Head of caudate nucleus (tissue), 42 donors: ENCODE measurements around the gene ITGA2.

Source experiments
- DNase-seq, 42 donors: peaks; one replicate each; pipeline versions ENCODE4 v3.0.0 to v3.0.0-alpha.2; 2020 to 2021; ENCODE audit warnings: mixed read lengths in 7 of 42
- intact Hi-C: fragments of 100-400 bp; cut with DNase I; formaldehyde crosslinking; loops from one replicate; pipeline ENCODE4 v1.15.0; 2022

The ITGA2 gene

DNA sequence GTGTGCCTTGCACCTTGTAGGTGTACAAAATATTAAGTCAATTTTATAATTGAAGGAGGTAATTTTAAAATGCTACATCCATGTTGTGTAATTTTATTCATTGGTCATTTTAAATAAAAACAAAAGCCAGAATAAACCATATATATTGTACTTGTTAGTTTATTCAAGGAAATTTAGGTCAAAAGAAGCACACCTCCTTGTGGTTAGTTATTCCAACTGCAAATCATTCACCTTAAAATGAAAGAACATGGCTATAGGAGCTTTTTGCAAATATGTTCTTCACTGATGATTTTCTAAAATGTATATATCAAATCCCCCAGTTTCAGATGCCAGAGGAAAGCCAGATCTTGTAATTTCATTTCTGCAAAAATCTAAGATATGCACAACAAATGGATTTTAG, 125.8 kb downstream of the ITGA2 start:
- intact Hi-C loops = no loop called here
- no peak for DNase-seq

DNA sequence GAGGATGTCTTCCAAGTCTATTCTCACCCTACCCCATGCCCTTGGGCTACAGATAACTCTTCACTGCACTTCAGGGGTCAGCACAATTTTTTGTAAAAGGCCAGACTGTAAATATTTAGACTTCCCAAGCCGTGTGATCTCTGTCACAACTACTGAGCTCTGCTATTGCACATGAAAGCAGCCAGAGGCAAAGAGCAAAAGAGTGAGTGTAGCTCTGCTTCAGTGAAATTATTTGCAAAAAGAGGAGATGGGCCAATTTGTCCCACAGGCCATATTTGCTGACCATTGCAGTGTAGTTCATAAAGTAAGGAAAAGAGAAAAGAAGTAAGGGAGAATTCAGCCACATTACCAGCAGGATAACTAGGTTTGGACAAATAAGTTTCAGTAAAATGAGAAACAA, 127.4 kb downstream of the ITGA2 start:
- no peak for DNase-seq
- intact Hi-C loops = no loop called here

DNA sequence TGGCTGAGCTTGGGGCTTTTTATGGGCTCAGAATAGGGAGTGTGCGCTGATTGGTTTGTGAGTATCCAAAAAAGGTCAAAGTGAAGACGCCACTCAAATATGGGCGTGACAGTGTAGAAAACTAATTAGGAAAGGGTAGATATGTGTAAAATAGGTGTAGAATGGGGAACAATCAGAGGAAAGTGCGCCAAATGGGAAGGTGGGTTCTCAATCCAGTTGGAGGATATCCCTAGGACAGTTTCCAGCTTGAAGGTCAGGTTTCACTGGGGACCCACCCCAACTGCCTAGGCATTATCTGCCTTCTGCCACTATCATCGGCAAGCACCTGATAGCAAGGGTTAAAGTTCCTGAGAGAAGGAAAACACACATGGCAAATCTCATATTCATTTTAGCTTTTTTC, 129.7 kb downstream of the ITGA2 start:
- intact Hi-C loops = no loop called here

DNA sequence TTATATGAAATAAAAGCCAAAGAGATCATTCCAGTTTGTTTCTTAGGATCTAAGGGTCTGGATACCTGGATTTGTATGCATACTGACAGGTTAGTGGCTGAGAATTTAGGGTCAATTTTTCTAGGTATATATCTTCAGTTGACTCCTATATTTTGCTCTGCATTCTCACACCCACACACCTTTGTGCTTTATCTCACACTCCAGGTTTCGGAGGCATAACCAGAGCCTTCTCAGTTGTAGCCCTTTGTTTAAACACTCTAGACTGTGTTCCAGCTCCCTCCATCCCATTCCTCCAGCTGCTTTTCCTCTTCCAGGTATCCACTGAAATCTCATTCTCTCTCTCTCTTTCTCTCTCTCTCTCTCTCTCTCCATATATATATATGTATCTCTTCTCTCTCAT, 131.0 kb downstream of the ITGA2 start:
- intact Hi-C loops = no loop called here
- no peak for DNase-seq

More for the DNA sequence above, 129.7 kb downstream of the ITGA2 start:
- no peak for DNase-seq

DNA sequence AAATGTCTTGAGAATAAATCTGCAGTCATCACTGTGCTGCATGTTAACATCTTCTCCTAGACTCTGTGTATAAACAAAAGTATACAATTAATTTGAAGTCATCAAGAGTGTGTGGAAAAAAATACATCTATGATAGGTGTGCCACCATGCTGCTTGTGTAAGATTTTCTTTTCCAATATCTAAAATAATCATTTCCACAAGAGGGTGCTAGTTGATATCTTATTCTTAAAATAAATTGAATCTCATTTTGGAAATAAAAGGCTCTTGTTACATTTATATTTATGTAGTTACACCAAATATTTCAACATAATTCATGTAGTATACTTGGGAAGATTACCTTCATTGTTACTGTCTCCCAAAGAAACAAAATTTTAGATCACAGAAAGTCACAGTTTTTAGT, 134.6 kb downstream of the ITGA2 start:
- no peak for DNase-seq
- intact Hi-C loops = no loop called here

DNA sequence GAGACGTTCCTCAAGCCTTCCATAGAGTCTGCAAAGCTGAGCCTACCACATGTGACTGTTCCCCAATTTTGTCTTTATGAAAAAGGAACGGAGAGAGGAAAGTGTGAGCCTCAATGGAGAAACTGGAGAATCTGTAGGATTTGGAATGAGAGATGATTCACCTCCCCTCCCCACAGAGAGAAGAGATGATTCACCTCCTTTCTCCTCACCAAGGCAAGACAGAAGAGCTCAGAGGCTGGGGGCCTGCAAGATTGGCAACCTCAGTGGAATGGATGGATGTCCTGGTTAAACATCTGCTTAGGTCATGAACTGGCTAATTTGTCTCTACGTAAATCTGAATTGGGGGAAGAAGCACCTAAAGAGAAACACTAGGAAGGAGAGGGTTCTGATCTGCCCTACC, 137.4 kb downstream of the ITGA2 start:
- no peak for DNase-seq
- intact Hi-C loops = no loop called here

DNA sequence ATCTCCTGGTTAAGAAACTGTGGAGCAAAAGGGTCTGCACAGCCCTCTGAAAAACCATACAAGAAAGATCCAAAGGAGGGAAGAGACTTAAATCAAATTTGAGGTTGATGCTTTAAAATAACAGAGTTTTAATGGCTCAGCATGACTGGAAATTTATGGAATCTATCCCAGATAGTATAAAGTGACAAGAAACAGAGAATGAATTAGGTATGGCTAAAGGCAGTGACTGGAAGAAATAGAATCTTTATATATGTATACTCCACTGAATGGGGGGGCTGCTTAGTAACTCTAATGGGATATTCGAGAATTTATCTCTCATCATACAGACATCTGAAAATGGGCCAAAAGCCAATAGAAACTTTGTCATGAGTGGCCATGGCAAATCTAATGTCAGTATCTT, 138.0 kb downstream of the ITGA2 start:
- no peak for DNase-seq
- intact Hi-C loops = no loop called here

DNA sequence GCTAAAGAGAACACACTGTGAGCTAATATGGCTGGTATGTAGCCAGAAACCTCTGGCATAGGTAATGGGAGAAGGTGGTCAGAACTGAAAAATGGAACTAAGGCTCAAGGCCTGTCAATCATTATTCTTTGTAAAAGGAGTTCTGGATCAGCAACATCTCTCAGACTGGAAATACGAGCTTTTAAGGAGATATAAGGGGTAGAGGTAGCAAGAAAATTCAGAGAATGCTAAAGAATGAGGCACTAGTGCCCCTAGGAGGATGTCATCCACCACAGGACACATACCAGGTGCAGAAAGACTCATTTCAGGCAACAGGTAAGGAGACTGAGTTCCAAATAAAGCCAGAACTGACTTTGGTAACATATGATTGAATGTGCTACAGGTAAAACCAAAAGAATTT, 139.3 kb downstream of the ITGA2 start:
- intact Hi-C loops = no loop called here

DNA sequence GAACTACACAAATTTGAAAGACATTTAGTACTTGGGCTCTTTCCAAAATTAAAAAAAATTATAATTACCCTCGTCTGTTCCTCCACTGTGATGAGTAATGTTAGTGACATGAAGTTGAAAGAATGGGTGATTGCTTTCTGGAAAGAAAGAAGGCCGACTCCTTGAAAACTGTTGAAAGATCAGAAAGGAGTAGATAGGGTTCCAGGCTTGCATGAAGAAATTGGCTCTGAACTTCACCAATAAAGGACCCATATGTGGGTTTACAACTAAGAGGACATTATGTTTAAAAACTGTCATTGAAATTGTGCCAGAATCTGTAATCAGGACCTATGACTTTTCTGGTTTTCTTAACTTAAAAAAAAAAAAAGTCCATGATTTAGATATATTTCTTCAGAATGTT, 141.1 kb downstream of the ITGA2 start:
- intact Hi-C loops = no loop called here
- no peak for DNase-seq

More for the DNA sequence above, 139.3 kb downstream of the ITGA2 start:
- no peak for DNase-seq

DNA sequence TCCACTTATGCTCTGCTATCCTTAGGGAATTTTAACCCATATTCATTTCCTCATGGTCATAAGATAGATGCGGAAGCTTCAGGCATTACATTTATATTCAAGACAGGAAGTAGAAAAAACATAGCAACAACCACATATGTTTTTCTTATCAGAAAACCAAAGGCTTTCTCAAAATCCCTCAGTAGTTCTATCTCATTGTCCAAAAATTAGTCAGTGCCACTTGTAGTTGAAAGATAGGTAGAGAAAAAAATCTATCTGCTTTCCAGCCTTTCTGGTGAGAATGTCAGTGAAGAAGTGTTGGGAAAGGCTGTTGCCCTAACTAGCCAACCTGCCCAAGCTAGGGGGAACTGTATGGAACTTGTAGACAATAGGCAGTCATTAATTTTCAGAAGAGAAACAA, 143.9 kb downstream of the ITGA2 start:
- DNase-seq = no peak

More for the DNA sequence above, 143.9 kb downstream of the ITGA2 start:
- intact Hi-C loops = no loop called here
